Measurements from ENCODE around the gene PHC1. TPM values are rescaled to one million over a fixed set of nuclear protein-coding genes. Genes with fewer than 3 reads are reported as not detected.
"Not testable (repeated sequence)": the region's sequence is repeated elsewhere in the genome, so short reads cannot be mapped to it uniquely, and the experiment has no call there.

Gene PHC1
- total RNA-seq = 10 to 100 TPM in 7 of 8 experiments, 1 to 10 TPM in 1; 4.0 to 53.6 (median 43.0) TPM

DNA sequence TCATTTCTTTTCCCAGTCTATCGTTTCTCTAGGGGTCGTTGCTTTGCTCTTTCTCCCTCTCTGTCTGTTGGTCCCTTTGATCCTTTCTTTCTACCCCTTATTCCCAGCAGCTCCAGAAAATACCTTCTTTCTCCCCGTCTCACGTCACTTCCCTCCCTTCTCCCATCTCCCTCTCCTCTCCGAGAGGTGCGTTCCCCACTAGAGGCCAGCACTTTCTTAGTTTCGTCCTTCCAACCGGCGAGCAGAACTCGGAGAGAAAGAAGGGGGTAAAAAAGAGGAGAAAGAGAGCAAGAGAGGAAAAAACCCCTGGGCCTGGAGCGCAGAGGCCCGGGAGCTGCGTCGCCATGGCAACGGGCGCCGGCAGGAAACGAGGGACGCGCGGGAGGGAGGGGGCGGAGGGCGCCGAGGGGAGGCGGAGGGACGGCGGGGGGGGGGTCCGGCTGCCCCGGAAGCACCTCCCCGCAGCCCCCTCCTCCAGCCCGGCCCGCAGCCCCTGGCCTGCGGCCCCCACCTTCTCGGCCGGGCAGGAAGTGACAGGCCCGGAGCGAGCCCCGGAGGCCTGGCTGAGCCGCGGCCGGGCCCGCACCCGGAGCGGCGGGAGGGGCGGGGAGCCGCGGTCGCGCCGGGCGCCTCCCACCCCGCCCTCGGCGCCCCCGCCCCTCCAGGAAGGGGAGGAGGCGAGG lies at the start of gene PHC1:
PHC1 (plus strand) TSS at position 477 of the 683 bp plus-strand sequence. CDS start 3,169 bp downstream, outside the sequence.
- 0 to 7% (median 1%) methylated on average over 3 to 10 of the region's 57 CpGs for WGBS, 10 experiments
- Histone ChIP-seq H3K4me1 (replicated peaks in 1 of 2) (peaks cover 21 to 33% of the 10 kb centered on the region in 2 donors), H3K4me3 (peak within 1 kb of the TSS; percentile 77 to 90 (median 78)), H3K27ac (peak within 1 kb of the TSS; percentile 80 to 85)
- peak; percentile 78 to 93 (median 90) for ATAC-seq (replicated peaks in 6 of 8)
- in situ Hi-C loops (cut with MboI; ENCODE audit: low pct_unique_long_range_greater_than_20kb in 2 of 9, low sequenced_read_pairs in 9 of 9, unreplicated experiment in 9 of 9) = not testable (repeated sequence)

DNA sequence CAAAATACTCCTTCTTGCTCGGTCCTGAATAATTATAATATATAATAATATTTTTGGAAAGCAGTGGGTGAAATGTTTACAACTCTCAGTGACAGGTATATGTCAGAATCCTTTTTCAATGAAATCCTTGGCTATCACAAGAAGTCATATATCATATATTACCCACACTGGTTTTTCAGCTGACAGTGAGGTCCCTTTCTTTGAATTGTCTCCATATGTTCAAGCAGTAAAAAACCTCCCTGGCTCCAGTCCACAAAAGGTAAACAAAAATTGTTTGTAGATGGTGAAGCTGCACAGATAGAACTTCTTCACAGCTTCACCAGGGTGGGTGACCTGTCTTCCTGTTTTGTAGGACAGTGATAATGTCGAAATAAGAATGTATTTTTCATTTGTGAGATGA lies 47.9 kb upstream of the PHC1 start:
- Histone ChIP-seq H3K4me3 (no peak overlapping the region), H3K4me1 (replicated peaks in 1 of 2) (no peaks in the 10 kb centered on the region), H3K27ac (no peak overlapping the region)
- in situ Hi-C loops (cut with MboI; ENCODE audit: low pct_unique_long_range_greater_than_20kb in 2 of 9, low sequenced_read_pairs in 9 of 9, unreplicated experiment in 9 of 9) = no loop called here
- 0 to 92% (median 60%) methylated on average over 1 to 2 of the region's 2 CpGs; no CpG with 5 or more reads in 3 of the 10 experiments for WGBS, 10 experiments
- ATAC-seq (replicated peaks in 6 of 8) = no peak

DNA sequence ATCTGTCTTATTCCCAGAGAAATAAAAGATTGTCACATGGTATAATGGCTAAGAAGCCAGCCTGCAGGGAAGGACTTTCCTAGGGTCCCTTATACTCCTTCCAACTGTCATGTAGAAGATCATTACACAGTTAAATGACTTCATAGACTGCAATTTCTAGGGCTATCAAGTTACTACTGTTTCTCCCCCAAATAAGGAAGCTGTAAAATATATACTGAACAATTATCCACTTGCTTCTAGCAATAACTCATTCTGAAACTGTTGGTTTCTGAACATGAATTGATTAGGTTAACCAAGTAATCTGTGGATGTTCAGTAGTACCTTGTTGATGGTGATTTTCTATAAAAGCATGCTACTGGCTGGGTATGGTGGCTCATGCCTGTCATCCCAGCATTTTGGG lies 47.3 kb upstream of the PHC1 start:
- Histone ChIP-seq H3K4me3 (no peak overlapping the region), H3K27ac (no peak overlapping the region), H3K4me1 (replicated peaks in 1 of 2) (no peaks in the 10 kb centered on the region)
- in situ Hi-C loops (cut with MboI; ENCODE audit: low pct_unique_long_range_greater_than_20kb in 2 of 9, low sequenced_read_pairs in 9 of 9, unreplicated experiment in 9 of 9) = no loop called here
- no peak for ATAC-seq (replicated peaks in 6 of 8)

DNA sequence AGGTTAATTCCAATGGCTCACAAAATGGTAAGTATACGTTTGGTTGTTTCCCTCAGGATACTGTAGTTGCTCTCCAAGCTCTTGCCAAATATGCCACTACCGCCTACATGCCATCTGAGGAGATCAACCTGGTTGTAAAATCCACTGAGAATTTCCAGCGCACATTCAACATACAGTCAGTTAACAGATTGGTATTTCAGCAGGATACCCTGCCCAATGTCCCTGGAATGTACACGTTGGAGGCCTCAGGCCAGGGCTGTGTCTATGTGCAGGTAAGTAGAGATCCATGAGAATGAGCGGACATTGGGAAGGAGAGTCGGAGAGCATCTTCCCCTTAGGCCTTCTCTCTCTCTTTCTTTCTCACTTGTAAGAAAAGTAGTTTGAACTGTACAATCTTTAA lies 46.5 kb upstream of the PHC1 start:
- H3K27ac ChIP-seq = no peak overlapping the region
- 54 to 100% (median 92%) methylated on average over 2 to 5 of the region's 6 CpGs; no CpG with 5 or more reads in 2 of the 10 experiments for WGBS, 10 experiments
- no peak overlapping the region for H3K4me3 ChIP-seq
- H3K4me1 ChIP-seq (replicated peaks in 1 of 2) = no peaks in the 10 kb centered on the region
- in situ Hi-C loops (cut with MboI; ENCODE audit: low pct_unique_long_range_greater_than_20kb in 2 of 9, low sequenced_read_pairs in 9 of 9, unreplicated experiment in 9 of 9) = no loop called here
- ATAC-seq (replicated peaks in 6 of 8) = no peak

DNA sequence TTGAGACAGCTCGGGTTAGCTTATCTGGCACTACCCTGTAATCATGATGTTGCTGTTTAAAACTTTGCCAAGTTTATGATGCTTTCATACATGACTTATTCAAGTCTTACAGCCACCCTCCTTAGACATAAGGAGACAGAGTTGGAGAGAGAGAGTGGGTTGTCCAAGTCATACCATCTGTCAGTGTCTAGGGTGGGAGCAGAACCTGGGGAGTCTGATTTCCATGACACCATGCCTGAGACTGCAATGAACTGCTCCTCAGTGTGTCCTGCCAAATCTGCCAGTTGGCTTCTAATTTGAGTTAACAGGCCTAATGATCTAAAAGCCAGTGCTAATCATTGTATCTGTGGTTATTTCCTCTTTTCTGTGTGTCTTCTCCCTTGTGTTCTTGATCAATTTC lies 43.7 kb upstream of the PHC1 start:
- no peak overlapping the region for H3K27ac ChIP-seq
- no peak for ATAC-seq (replicated peaks in 6 of 8)
- H3K4me1 ChIP-seq (replicated peaks in 1 of 2) = no peaks in the 10 kb centered on the region
- no peak overlapping the region for H3K4me3 ChIP-seq
- in situ Hi-C loops (cut with MboI; ENCODE audit: low pct_unique_long_range_greater_than_20kb in 2 of 9, low sequenced_read_pairs in 9 of 9, unreplicated experiment in 9 of 9) = no loop called here
- 20 to 83% methylated on average over 1 of the region's 1 CpG; no CpG with 5 or more reads in 8 of the 10 experiments for WGBS, 10 experiments

GRCh38 chr12:8871068-8871467 lies 43.2 kb upstream of the PHC1 start:
- Histone ChIP-seq H3K4me3 (no peak overlapping the region), H3K27ac (no peak overlapping the region), H3K4me1 (replicated peaks in 1 of 2) (no peaks in the 10 kb centered on the region)
- ATAC-seq (replicated peaks in 6 of 8) = no peak
- in situ Hi-C loops (cut with MboI; ENCODE audit: low pct_unique_long_range_greater_than_20kb in 2 of 9, low sequenced_read_pairs in 9 of 9, unreplicated experiment in 9 of 9) = no loop called here

DNA sequence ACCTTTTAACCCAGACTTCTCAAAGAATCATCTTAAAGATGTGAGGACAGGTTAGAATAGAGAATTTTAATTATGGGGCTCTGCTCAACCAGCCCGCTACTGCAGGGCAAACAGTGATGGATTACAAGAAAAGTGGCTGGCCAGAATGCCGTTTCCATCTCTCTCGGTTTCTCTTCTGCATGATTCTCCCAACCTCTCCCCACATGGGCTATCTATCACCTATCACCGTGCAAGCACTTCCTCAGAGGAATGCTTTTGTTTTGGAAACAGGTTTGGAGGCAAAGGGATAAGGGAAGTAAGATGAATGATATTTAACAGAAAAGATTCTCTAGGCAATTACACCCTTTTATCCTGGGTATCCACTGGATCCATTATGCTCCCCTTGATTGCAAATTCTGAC lies 37.4 kb upstream of the PHC1 start:
- Histone ChIP-seq H3K4me1 (replicated peaks in 1 of 2) (peaks cover 0 to 13% of the 10 kb centered on the region in 2 donors), H3K4me3 (no peak overlapping the region), H3K27ac (no peak overlapping the region)
- in situ Hi-C loops (cut with MboI; ENCODE audit: low pct_unique_long_range_greater_than_20kb in 2 of 9, low sequenced_read_pairs in 9 of 9, unreplicated experiment in 9 of 9) = loop anchor here in 7 of 9 experiments (25.0 kb wide), 2 partner anchors 190 to 215 kb away; partner anchors contain the start of genes RIMKLB (in 6 of the 7) and MFAP5 (in 1 of the 7)
- 0 to 40% (median 5%) methylated on average over 1 to 4 of the region's 4 CpGs; no CpG with 5 or more reads in 1 of the 10 experiments for WGBS, 10 experiments
- peak in 3 of 8 experiments; percentile 21 to 53 (median 44) for ATAC-seq (replicated peaks in 6 of 8)

DNA sequence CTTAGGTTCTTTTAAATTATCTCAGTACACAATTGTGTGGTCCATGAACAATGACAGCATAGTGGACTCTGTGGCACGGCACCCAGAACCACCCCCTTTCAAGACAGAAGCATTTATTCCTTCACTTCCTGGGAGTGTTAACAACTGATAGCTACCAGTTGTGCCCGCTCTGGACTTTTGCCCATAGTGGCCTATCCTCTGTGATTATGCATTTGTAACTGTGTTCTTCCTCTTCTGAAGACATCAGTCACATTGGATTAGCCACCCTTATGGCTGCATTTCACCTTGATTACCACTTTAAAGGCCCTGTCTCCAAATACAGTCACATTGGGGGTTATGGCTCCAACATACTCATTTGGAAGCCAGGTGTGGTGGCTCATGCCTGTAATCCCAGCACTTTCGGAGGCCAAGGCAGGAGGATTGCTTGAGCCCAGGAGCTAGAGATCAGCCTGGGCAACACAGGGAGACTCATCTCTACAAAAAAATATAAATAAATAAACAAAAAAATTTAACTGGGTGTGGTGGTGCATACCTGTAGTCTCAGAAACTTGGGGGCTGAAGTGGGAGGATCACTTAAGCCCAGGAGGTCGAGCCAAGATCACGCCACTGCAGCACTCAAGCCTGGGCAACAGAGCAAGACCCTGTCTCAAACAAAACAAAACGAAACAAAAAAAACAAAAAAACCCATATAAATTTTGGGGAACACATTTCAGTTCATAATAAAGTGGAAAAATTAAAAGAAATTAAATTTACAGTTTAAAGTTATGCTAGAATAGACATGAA lies 27.6 kb upstream of the PHC1 start:
- Histone ChIP-seq H3K4me1 (replicated peaks in 1 of 2) (no peaks in the 10 kb centered on the region), H3K4me3 (no peak overlapping the region), H3K27ac (no peak overlapping the region)
- 10 to 100% (median 85%) methylated on average over 1 to 6 of the region's 6 CpGs for WGBS, 10 experiments
- ATAC-seq (replicated peaks in 6 of 8) = no peak
- in situ Hi-C loops (cut with MboI; ENCODE audit: low pct_unique_long_range_greater_than_20kb in 2 of 9, low sequenced_read_pairs in 9 of 9, unreplicated experiment in 9 of 9) = loop anchor here in 8 of 9 experiments (10.0 to 25.0 kb wide), 3 partner anchors 199 to 224 kb away; partner anchors contain the start of genes RIMKLB (in 6 of the 8) and MFAP5 (in 1 of the 8)

DNA sequence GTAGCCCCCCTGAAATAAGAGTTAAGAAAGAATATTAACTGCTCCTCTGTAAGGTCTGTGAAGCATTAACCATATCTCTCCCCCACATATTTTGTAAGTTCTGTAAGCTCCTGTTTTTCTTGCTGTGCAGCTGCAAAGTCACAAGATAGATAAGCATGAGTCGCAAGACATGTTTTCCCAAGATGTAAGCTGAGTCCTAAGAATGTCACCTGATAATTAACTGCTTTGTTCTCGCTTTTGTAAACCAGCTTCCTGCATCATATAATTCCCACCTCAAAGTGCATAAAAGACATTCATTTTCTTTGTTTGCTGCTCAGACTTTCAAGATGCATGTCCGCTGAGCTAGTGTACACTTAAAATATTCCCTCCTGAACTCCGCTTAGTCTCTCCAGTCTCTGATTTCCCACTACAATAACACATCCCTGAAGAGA lies 27.0 kb upstream of the PHC1 start:
- in situ Hi-C loops (cut with MboI; ENCODE audit: low pct_unique_long_range_greater_than_20kb in 2 of 9, low sequenced_read_pairs in 9 of 9, unreplicated experiment in 9 of 9) = loop anchor here in 8 of 9 experiments (10.0 to 25.0 kb wide), 3 partner anchors 200 to 225 kb away; partner anchors contain the start of genes RIMKLB (in 6 of the 8) and MFAP5 (in 1 of the 8)
- no peak overlapping the region for H3K4me3 ChIP-seq
- no peaks in the 10 kb centered on the region for H3K4me1 ChIP-seq (replicated peaks in 1 of 2)
- 65 to 100% (median 96%) methylated on average over 1 to 4 of the region's 4 CpGs for WGBS, 10 experiments
- no peak overlapping the region for H3K27ac ChIP-seq
- ATAC-seq (replicated peaks in 6 of 8) = no peak

GRCh38 chr12:8890313-8891085 lies 23.8 kb upstream of the PHC1 start:
- 15 to 63% (median 29%) methylated on average over 3 to 14 of the region's 14 CpGs for WGBS, 10 experiments
- no peak overlapping the region for H3K27ac ChIP-seq
- no peaks in the 10 kb centered on the region for H3K4me1 ChIP-seq (replicated peaks in 1 of 2)
- ATAC-seq (replicated peaks in 6 of 8) = peak; percentile 52 to 93 (median 76)
- peak overlapping the region in 3 of 5 donors; percentile 9 to 30 (median 19) for H3K4me3 ChIP-seq
- in situ Hi-C loops (cut with MboI; ENCODE audit: low pct_unique_long_range_greater_than_20kb in 2 of 9, low sequenced_read_pairs in 9 of 9, unreplicated experiment in 9 of 9) = loop anchor here in 7 of 9 experiments (25.0 kb wide), 2 partner anchors 203 to 228 kb away; partner anchors contain the start of genes RIMKLB (in 6 of the 7) and MFAP5 (in 1 of the 7)

GRCh38 chr12:8891976-8892375 lies 22.3 kb upstream of the PHC1 start:
- Histone ChIP-seq H3K4me3 (no peak overlapping the region), H3K4me1 (replicated peaks in 1 of 2) (no peaks in the 10 kb centered on the region), H3K27ac (no peak overlapping the region)
- WGBS, 10 experiments = 87 to 100% (median 100%) methylated on average over 1 to 3 of the region's 3 CpGs; no CpG with 5 or more reads in 1 of the 10 experiments
- ATAC-seq (replicated peaks in 6 of 8) = no peak
- in situ Hi-C loops (cut with MboI; ENCODE audit: low pct_unique_long_range_greater_than_20kb in 2 of 9, low sequenced_read_pairs in 9 of 9, unreplicated experiment in 9 of 9) = loop anchor here in 7 of 9 experiments (25.0 kb wide), 2 partner anchors 205 to 230 kb away; partner anchors contain the start of genes RIMKLB (in 6 of the 7) and MFAP5 (in 1 of the 7)

- Histone ChIP-seq H3K4me3 (no peak overlapping the region), H3K4me1 (replicated peaks in 1 of 2) (no peaks in the 10 kb centered on the region), H3K27ac (no peak overlapping the region)
- peak in 1 of 8 experiments; percentile 19 for ATAC-seq (replicated peaks in 6 of 8)
- in situ Hi-C loops (cut with MboI; ENCODE audit: low pct_unique_long_range_greater_than_20kb in 2 of 9, low sequenced_read_pairs in 9 of 9, unreplicated experiment in 9 of 9) = loop anchor here in 7 of 9 experiments (25.0 kb wide), 2 partner anchors 207 to 232 kb away; partner anchors contain the start of genes RIMKLB (in 6 of the 7) and MFAP5 (in 1 of the 7)
These were observed 19.9 kb upstream of the PHC1 start for GRCh38 chr12:8894378-8894777.

Data from motor neuron (in vitro differentiated cells).